HEK293 (cell line): Measurements from ENCODE around the gene TBX6.
A peak's percentile ranks its signal among the peaks of the same experiment; 100 is the strongest.

Experiments
- CTCF ChIA-PET: fragments of 350-600 bp; formaldehyde crosslinking; extraction: SDS; loops from one replicate; lab custom pipeline; 2021; ENCODE audit warnings: antibody characterized with exemption; lab: Yijun Ruan, JAX
- POLR2A ChIA-PET: fragments of 300-600 bp; formaldehyde crosslinking; extraction: SDS; loops from one replicate; lab custom pipeline; 2020; ENCODE audit warnings: antibody characterized with exemption, inconsistent platforms; lab: Yijun Ruan, JAX
- H3K27ac ChIP-seq: fragments of 200-500 bp; sonication (Bioruptor generic); 2 replicates; pipeline ENCODE4 v1.5.1; 2014; ENCODE audit warnings: low read depth, low read length, control low read depth, inconsistent platforms; ENCODE audit errors: extremely low read depth
- H3K36me3 ChIP-seq, 2 experiments: fragments of 200-500 bp in 1 of 2; sonication (Bioruptor generic) in 1 of 2; 1 replicate in 1 of 2; 2 replicates in 1 of 2; pipeline ENCODE4 v1.5.1; 2014 to 2017; ENCODE audit warnings: inconsistent platforms in 2 of 2, low read length in 2 of 2; ENCODE audit not compliant: control insufficient read depth in 2 of 2, insufficient read depth in 1 of 2
- H3K4me1 ChIP-seq: fragments of 200-500 bp; sonication (Bioruptor generic); 2 replicates; pipeline ENCODE4 v1.5.1; 2014; ENCODE audit warnings: mild to moderate bottlenecking, low read length, inconsistent platforms; ENCODE audit not compliant: control insufficient read depth, insufficient read depth
- H3K4me3 ChIP-seq: 2 replicates; pipeline ENCODE4 v1.5.1; 2011; ENCODE audit warnings: low read depth, mild to moderate bottlenecking, control low read depth, low read length, moderate library complexity
- H3K9me3 ChIP-seq: fragments of 200-500 bp; sonication (Bioruptor generic); 2 replicates; pipeline ENCODE4 v1.5.1; 2014; ENCODE audit warnings: low read depth, low read length, inconsistent platforms; ENCODE audit not compliant: control insufficient read depth, insufficient read depth
- EGR2 ChIP-seq: fragments of 450-650 bp; formaldehyde crosslinking; IDR thresholded peaks from 2 replicates; pipeline ENCODE4 v1.5.1; 2016; ENCODE audit warnings: low read depth, missing biosample characterization, missing genetic modification characterization
- HOXA7 ChIP-seq: sonication (generic); formaldehyde crosslinking; IDR thresholded peaks from 2 replicates; pipeline ENCODE4 v1.8.1; 2022; ENCODE audit warnings: missing genetic modification reagents, borderline replicate concordance
- HOXC10 ChIP-seq: sonication (generic); formaldehyde crosslinking; IDR thresholded peaks from 2 replicates; pipeline ENCODE4 v1.8.1; 2023; ENCODE audit warnings: mild to moderate bottlenecking, missing genetic modification reagents
- IKZF3 ChIP-seq: fragments of 450-650 bp; IDR thresholded peaks from 2 replicates; pipeline ENCODE4 v1.5.0; 2018; ENCODE audit warnings: missing biosample characterization, mild to moderate bottlenecking, missing genetic modification characterization, moderate library complexity
- INSM2 ChIP-seq: fragments of 450-650 bp; formaldehyde crosslinking; IDR thresholded peaks from 2 replicates; pipeline ENCODE4 v1.5.1; 2016; ENCODE audit warnings: missing biosample characterization, missing genetic modification characterization
- KLF16 ChIP-seq: fragments of 450-650 bp; formaldehyde crosslinking; IDR thresholded peaks from 2 replicates; pipeline ENCODE4 v1.5.1; 2017; ENCODE audit warnings: missing biosample characterization, missing genetic modification characterization
- PRDM4 ChIP-seq: fragments of 450-650 bp; formaldehyde crosslinking; IDR thresholded peaks from 2 replicates; pipeline ENCODE4 v1.5.1; 2017; ENCODE audit warnings: missing biosample characterization, missing genetic modification characterization
- ZFHX2 ChIP-seq: fragments of 450-650 bp; formaldehyde crosslinking; conservative IDR thresholded peaks from 2 replicates; pipeline ENCODE4 v1.5.1; 2016; ENCODE audit warnings: missing biosample characterization, missing genetic modification characterization
- ZFP3 ChIP-seq: fragments of 450-650 bp; formaldehyde crosslinking; IDR thresholded peaks from 2 replicates; pipeline ENCODE4 v1.5.1; 2016; ENCODE audit warnings: low read depth, missing biosample characterization, missing genetic modification characterization
- ZNF18 ChIP-seq: fragments of 450-650 bp; formaldehyde crosslinking; IDR thresholded peaks from 2 replicates; pipeline ENCODE4 v1.5.1; 2016; ENCODE audit warnings: missing biosample characterization, missing genetic modification characterization
- ZNF324 ChIP-seq: fragments of 450-650 bp; formaldehyde crosslinking; IDR thresholded peaks from 2 replicates; pipeline ENCODE4 v1.5.1; 2016; ENCODE audit warnings: missing biosample characterization, missing genetic modification characterization
- ZNF350 ChIP-seq: fragments of 450-650 bp; formaldehyde crosslinking; IDR thresholded peaks from 2 replicates; pipeline ENCODE4 v1.5.0; 2017; ENCODE audit warnings: missing biosample characterization, mild to moderate bottlenecking, missing genetic modification characterization
- ZNF423 ChIP-seq: fragments of 450-650 bp; formaldehyde crosslinking; IDR thresholded peaks from 2 replicates; pipeline ENCODE4 v1.5.1; 2016; ENCODE audit warnings: missing biosample characterization, missing genetic modification characterization
- ZNF549 ChIP-seq: fragments of 450-650 bp; IDR thresholded peaks from 2 replicates; pipeline ENCODE4 v1.5.1; 2018; ENCODE audit warnings: missing biosample characterization, missing genetic modification characterization, mild to moderate bottlenecking, inconsistent platforms, moderate library complexity
- ZNF555 ChIP-seq: fragments of 450-650 bp; formaldehyde crosslinking; conservative IDR thresholded peaks from 2 replicates; pipeline ENCODE4 v1.5.1; 2017; ENCODE audit warnings: missing biosample characterization, mild to moderate bottlenecking, missing genetic modification characterization, inconsistent platforms
- ZNF596 ChIP-seq: fragments of 450-650 bp; IDR thresholded peaks from 2 replicates; pipeline ENCODE4 v1.5.0; 2018; ENCODE audit warnings: missing biosample characterization, mild to moderate bottlenecking, missing genetic modification characterization, moderate library complexity
- ZNF626 ChIP-seq: fragments of 450-650 bp; sonication (Bioruptor Pico); formaldehyde crosslinking; IDR thresholded peaks from 2 replicates; pipeline ENCODE4 v1.5.1; 2018; ENCODE audit warnings: missing biosample characterization, missing genetic modification characterization, inconsistent platforms
- ZNF664 ChIP-seq: fragments of 450-650 bp; formaldehyde crosslinking; IDR thresholded peaks from 2 replicates; pipeline ENCODE4 v1.5.1; 2016; ENCODE audit warnings: missing biosample characterization, missing genetic modification characterization
- ZNF677 ChIP-seq: fragments of 450-650 bp; IDR thresholded peaks from 2 replicates; pipeline ENCODE4 v1.5.0; 2018; ENCODE audit warnings: missing biosample characterization, mild to moderate bottlenecking, missing genetic modification characterization, moderate library complexity
- ZNF701 ChIP-seq: fragments of 450-650 bp; formaldehyde crosslinking; IDR thresholded peaks from 2 replicates; pipeline ENCODE4 v1.5.1; 2016; ENCODE audit warnings: missing biosample characterization, missing genetic modification characterization
- ZNF747 ChIP-seq: fragments of 450-650 bp; formaldehyde crosslinking; IDR thresholded peaks from 2 replicates; pipeline ENCODE4 v1.5.1; 2016; ENCODE audit warnings: missing biosample characterization, missing genetic modification characterization
- ZNF768 ChIP-seq: fragments of 450-650 bp; formaldehyde crosslinking; IDR thresholded peaks from 2 replicates; pipeline ENCODE4 v1.5.1; 2018; ENCODE audit warnings: missing biosample characterization, mild to moderate bottlenecking, missing genetic modification characterization
- ZNF777 ChIP-seq: fragments of 450-650 bp; formaldehyde crosslinking; IDR thresholded peaks from 2 replicates; pipeline ENCODE4 v1.5.1; 2017; ENCODE audit warnings: missing biosample characterization, missing genetic modification characterization, borderline replicate concordance

Gene TBX6

GRCh38 chr16:30049871-30050270 lies 41.9 kb downstream of the TBX6 start (continued):
- TF ChIP-seq ZFP3: no peak
- TF ChIP-seq, all 188 proteins: peak for 0

- CTCF ChIA-PET: interaction anchor here (0.7 to 1.8 kb wide), 4 partner anchors 9 to 67 kb away, joined by 3 to 6 read pairs (median 4); partner anchors contain the start of genes ALDOA, GDPD3 and TBX6
- no peak overlapping the region for H3K27ac ChIP-seq
- no peak overlapping the region for H3K4me3 ChIP-seq
- no peaks in the 10 kb centered on the region for H3K36me3 ChIP-seq
- H3K9me3 ChIP-seq: no peaks in the 10 kb centered on the region
- TF ChIP-seq ZNF423 (no peak), ZNF747 (tag by site-specific recombination) (no peak), INSM2 (tag by site-specific recombination) (no peak), KLF16 (tag by site-specific recombination) (no peak), ZNF324 (tag by site-specific recombination) (no peak), ZNF664 (tag by site-specific recombination) (peak; percentile 82; the same call in 1 of the 2 replicates), HOXA7 (CRISPR knock-in tag) (no peak), ZNF549 (tag by site-specific recombination) (no peak), ZNF555 (tag by site-specific recombination) (no peak), ZNF768 (peak; percentile 79; the same call in 1 of the 2 replicates)
- TF ChIP-seq, all 188 proteins: peak for 2
- H3K4me1 ChIP-seq: no peaks in the 10 kb centered on the region
- POLR2A ChIA-PET: interaction anchor here (0.7 kb wide), 1 partner anchor 24 kb away, joined by 4 read pairs; no protein-coding TSS in a partner anchor
Measured at GRCh38 chr16:30046588-30046987, 45.1 kb downstream of the TBX6 start.

- no peak overlapping the region for H3K27ac ChIP-seq
Measured at GRCh38 chr16:30046178-30046577, 45.5 kb downstream of the TBX6 start.

More at GRCh38 chr16:30046178-30046577, 45.5 kb downstream of the TBX6 start:
- no peaks in the 10 kb centered on the region for H3K36me3 ChIP-seq
- CTCF ChIA-PET: no interaction called here
- H3K4me1 ChIP-seq: no peaks in the 10 kb centered on the region
- no peaks in the 10 kb centered on the region for H3K9me3 ChIP-seq
- POLR2A ChIA-PET: no interaction called here
- no peak overlapping the region for H3K4me3 ChIP-seq
- TF ChIP-seq ZNF350 (tag by site-specific recombination) (no peak), PRDM4 (no peak), KLF16 (tag by site-specific recombination) (no peak), EGR2 (tag by site-specific recombination) (peak; percentile 72; the same call in 1 of the 2 replicates), HOXC10 (CRISPR knock-in tag) (no peak), ZNF701 (tag by site-specific recombination) (no peak), ZNF626 (tag by site-specific recombination) (no peak), IKZF3 (tag by site-specific recombination) (no peak), ZNF777 (tag by site-specific recombination) (no peak), ZFHX2 (tag by site-specific recombination) (peak; percentile 69), ZNF596 (no peak), ZNF677 (tag by site-specific recombination) (no peak), ZNF18 (no peak)
